Epithelial cell of proximal tubule (primary cell): ENCODE measurements around the gene COX7C. TPM values are rescaled to one million over a fixed set of nuclear protein-coding genes. Genes with fewer than 3 reads are reported as not detected.

Experiments used
- DNase-seq: peaks from one replicate; pipeline ENCODE4 v3.0.0-alpha.2; 2011; ENCODE audit warnings: low read depth
- H3K4me3 ChIP-seq: 2 replicates; pipeline ENCODE4 v1.5.1; 2011; ENCODE audit warnings: low read depth, mild to moderate bottlenecking, low read length
- total RNA-seq: library from RNA; depleted of rRNA; stranded (reverse); fragments of >200 nt; gene quantifications from 2 replicates; pipeline ENCODE4 v1.2.3, GENCODE V29; 2015
- TF ChIP-seq, protein P1 (sequence below): conservative IDR thresholded peaks from 2 replicates; pipeline ENCODE4 v1.5.1; 2012; ENCODE audit warnings: low read depth, mild to moderate bottlenecking, low read length

Gene COX7C
- total RNA-seq, 1 donor from 2014 or later: 603 TPM

- no peak for DNase-seq
- TF ChIP-seq, protein P1, sequence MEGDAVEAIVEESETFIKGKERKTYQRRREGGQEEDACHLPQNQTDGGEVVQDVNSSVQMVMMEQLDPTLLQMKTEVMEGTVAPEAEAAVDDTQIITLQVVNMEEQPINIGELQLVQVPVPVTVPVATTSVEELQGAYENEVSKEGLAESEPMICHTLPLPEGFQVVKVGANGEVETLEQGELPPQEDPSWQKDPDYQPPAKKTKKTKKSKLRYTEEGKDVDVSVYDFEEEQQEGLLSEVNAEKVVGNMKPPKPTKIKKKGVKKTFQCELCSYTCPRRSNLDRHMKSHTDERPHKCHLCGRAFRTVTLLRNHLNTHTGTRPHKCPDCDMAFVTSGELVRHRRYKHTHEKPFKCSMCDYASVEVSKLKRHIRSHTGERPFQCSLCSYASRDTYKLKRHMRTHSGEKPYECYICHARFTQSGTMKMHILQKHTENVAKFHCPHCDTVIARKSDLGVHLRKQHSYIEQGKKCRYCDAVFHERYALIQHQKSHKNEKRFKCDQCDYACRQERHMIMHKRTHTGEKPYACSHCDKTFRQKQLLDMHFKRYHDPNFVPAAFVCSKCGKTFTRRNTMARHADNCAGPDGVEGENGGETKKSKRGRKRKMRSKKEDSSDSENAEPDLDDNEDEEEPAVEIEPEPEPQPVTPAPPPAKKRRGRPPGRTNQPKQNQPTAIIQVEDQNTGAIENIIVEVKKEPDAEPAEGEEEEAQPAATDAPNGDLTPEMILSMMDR: no peak
These were observed 48.4 kb downstream of the COX7C start for GRCh38 chr5:86665984-86666760.

DNA sequence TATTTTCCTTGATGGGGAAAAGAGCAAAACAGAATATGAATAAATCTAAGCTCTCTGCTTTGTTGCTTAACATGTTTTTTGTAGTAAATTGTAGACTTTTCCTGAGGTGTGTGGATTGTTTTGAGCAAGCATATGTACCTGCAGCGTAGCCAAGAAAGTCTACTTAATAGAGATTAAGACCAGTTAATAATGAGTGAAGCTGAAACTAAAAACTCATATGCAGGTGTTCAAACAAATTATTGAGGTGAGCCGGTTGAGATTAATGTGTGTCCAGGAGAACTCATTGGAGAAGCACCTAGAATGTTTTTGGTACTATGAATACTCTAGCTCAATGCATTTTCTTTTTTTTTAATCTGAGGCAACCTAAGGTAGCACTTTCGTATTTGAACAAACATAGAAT lies 49.2 kb downstream of the COX7C start:
- TF ChIP-seq, protein P1: no peak
- no peak overlapping the region for H3K4me3 ChIP-seq
- DNase-seq: no peak

More at GRCh38 chr5:86665984-86666760, 48.4 kb downstream of the COX7C start:
- no peak overlapping the region for H3K4me3 ChIP-seq
